ENCODE measurements around the gene S1PR1.

DNA sequence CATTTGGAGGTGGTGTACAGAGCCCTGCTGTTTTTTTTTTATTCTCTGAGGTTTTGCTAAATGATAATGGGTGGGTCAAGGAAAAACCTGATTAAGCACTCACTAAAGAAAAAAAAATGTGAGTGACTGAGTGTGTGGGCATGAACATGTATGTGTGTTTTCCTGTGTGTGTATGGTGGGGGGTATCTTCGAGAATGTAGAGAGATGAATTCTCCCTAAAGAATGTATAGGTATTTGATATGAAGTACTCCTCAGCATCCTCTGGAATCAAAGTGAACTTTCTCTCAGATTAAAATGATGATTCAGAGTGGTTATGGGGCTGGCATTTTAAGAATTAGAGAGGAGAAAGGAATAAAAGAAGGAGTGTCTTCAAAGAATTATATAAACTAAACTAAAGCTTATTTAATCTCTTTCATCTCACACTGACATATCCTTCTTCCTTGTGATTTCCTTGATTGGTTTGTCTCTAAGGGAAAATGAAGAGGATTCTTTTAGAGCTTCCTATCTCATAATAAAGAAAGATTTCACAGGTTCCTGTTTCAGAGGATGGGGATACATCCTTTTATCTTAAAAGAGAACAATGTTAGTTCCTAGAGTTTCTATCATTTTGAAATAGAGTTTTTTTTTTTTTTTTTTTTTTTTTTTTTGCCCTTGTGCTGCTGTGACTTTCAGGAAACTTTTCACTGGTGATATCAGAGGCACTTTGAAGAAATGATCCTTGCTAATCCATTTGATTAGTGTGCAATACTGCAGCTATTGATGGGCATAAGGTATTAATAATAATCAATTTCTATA, 23.9 kb downstream of the S1PR1 start:
- TF ChIP-seq, protein P1, sequence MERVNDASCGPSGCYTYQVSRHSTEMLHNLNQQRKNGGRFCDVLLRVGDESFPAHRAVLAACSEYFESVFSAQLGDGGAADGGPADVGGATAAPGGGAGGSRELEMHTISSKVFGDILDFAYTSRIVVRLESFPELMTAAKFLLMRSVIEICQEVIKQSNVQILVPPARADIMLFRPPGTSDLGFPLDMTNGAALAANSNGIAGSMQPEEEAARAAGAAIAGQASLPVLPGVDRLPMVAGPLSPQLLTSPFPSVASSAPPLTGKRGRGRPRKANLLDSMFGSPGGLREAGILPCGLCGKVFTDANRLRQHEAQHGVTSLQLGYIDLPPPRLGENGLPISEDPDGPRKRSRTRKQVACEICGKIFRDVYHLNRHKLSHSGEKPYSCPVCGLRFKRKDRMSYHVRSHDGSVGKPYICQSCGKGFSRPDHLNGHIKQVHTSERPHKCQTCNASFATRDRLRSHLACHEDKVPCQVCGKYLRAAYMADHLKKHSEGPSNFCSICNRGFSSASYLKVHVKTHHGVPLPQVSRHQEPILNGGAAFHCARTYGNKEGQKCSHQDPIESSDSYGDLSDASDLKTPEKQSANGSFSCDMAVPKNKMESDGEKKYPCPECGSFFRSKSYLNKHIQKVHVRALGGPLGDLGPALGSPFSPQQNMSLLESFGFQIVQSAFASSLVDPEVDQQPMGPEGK (CRISPR knock-in tag; IDR thresholded peaks at IDR 0.05; ENCODE audit: borderline replicate concordance), result no peak
- no peak for TF ChIP-seq BACH2 (CRISPR knock-in tag; IDR thresholded peaks at IDR 0.05; ENCODE audit: borderline replicate concordance)
- TF ChIP-seq TCF4 (CRISPR knock-in tag; IDR thresholded peaks at IDR 0.05; ENCODE audit: borderline replicate concordance), result no peak
- TF ChIP-seq ZFP3 (CRISPR knock-in tag; IDR thresholded peaks at IDR 0.05), result no peak
- TF ChIP-seq ISL1 (CRISPR knock-in tag; IDR thresholded peaks at IDR 0.05), result no peak
- TF ChIP-seq ZFP30 (CRISPR knock-in tag; IDR thresholded peaks at IDR 0.05), result no peak
- TF ChIP-seq, protein P2, sequence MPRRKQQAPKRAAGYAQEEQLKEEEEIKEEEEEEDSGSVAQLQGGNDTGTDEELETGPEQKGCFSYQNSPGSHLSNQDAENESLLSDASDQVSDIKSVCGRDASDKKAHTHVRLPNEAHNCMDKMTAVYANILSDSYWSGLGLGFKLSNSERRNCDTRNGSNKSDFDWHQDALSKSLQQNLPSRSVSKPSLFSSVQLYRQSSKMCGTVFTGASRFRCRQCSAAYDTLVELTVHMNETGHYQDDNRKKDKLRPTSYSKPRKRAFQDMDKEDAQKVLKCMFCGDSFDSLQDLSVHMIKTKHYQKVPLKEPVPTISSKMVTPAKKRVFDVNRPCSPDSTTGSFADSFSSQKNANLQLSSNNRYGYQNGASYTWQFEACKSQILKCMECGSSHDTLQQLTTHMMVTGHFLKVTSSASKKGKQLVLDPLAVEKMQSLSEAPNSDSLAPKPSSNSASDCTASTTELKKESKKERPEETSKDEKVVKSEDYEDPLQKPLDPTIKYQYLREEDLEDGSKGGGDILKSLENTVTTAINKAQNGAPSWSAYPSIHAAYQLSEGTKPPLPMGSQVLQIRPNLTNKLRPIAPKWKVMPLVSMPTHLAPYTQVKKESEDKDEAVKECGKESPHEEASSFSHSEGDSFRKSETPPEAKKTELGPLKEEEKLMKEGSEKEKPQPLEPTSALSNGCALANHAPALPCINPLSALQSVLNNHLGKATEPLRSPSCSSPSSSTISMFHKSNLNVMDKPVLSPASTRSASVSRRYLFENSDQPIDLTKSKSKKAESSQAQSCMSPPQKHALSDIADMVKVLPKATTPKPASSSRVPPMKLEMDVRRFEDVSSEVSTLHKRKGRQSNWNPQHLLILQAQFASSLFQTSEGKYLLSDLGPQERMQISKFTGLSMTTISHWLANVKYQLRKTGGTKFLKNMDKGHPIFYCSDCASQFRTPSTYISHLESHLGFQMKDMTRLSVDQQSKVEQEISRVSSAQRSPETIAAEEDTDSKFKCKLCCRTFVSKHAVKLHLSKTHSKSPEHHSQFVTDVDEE (CRISPR knock-in tag; IDR thresholded peaks at IDR 0.05), result no peak
- no peak for TF ChIP-seq ZNF70 (CRISPR knock-in tag; IDR thresholded peaks at IDR 0.05)
- no peak for TF ChIP-seq ZC3H10 (CRISPR knock-in tag; IDR thresholded peaks at IDR 0.05)
- TF ChIP-seq, protein P3, sequence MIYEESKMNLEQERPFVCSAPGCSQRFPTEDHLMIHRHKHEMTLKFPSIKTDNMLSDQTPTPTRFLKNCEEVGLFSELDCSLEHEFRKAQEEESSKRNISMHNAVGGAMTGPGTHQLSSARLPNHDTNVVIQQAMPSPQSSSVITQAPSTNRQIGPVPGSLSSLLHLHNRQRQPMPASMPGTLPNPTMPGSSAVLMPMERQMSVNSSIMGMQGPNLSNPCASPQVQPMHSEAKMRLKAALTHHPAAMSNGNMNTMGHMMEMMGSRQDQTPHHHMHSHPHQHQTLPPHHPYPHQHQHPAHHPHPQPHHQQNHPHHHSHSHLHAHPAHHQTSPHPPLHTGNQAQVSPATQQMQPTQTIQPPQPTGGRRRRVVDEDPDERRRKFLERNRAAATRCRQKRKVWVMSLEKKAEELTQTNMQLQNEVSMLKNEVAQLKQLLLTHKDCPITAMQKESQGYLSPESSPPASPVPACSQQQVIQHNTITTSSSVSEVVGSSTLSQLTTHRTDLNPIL (CRISPR knock-in tag; IDR thresholded peaks at IDR 0.05; ENCODE audit: low read depth), result no peak
- no peak for TF ChIP-seq RARB (CRISPR knock-in tag; IDR thresholded peaks at IDR 0.05)
- no peak for TF ChIP-seq PPARA (CRISPR knock-in tag; IDR thresholded peaks at IDR 0.05; ENCODE audit: borderline replicate concordance)
- no peak for TF ChIP-seq TOX (CRISPR knock-in tag; IDR thresholded peaks at IDR 0.05; ENCODE audit: borderline replicate concordance)
- TF ChIP-seq, protein P4, sequence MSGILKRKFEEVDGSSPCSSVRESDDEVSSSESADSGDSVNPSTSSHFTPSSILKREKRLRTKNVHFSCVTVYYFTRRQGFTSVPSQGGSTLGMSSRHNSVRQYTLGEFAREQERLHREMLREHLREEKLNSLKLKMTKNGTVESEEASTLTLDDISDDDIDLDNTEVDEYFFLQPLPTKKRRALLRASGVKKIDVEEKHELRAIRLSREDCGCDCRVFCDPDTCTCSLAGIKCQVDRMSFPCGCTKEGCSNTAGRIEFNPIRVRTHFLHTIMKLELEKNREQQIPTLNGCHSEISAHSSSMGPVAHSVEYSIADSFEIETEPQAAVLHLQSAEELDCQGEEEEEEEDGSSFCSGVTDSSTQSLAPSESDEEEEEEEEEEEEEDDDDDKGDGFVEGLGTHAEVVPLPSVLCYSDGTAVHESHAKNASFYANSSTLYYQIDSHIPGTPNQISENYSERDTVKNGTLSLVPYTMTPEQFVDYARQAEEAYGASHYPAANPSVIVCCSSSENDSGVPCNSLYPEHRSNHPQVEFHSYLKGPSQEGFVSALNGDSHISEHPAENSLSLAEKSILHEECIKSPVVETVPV (CRISPR knock-in tag; IDR thresholded peaks at IDR 0.05), result no peak
